IMR-90 (cell line): Measurements from ENCODE around the gene RBM10. TPM values are rescaled to one million over a fixed set of nuclear protein-coding genes. Genes with fewer than 3 reads are reported as not detected.

Experiments used
- ATAC-seq: fragments of 200-7000 bp; cut with Tn5 transposase; 2 replicates; pipeline ENCODE4 v1.9.1; 2020; ENCODE audit warnings: low read depth, mild to moderate bottlenecking, moderate library complexity
- BruUV-seq: library from RNA; stranded (reverse); fragments of 400-500 nt; replicated peaks from 2 replicates; lab custom pipeline; 2021; lab: Mats Ljungman, UMichigan
- CTCF ChIA-PET: fragments of 300-600 bp; formaldehyde crosslinking; extraction: SDS; loops from one replicate; lab custom pipeline; 2021; ENCODE audit warnings: antibody characterized with exemption; lab: Yijun Ruan, JAX
- POLR2A ChIA-PET: fragments of 300-600 bp; sonication (Branson Sonifier 250); formaldehyde crosslinking; loops from one replicate; lab custom pipeline; 2022; ENCODE audit warnings: antibody characterized with exemption; ENCODE audit not compliant: unreplicated experiment; lab: Charles Lee
- DNase-seq: peaks from one replicate; pipeline ENCODE4 v3.0.0; 2013
- H2AFZ ChIP-seq: replicated peaks from 2 replicates; pipeline ENCODE3; 2013; ENCODE audit warnings: low read length, mild to moderate bottlenecking; ENCODE audit not compliant: poor library complexity
- H2AK5ac ChIP-seq: 2 replicates; pipeline ENCODE4 v1.6.1; 2013; ENCODE audit warnings: low read depth, low read length, inconsistent platforms
- H2AK9ac ChIP-seq: replicated peaks from 2 replicates; pipeline ENCODE3; 2013; ENCODE audit warnings: mild to moderate bottlenecking, low read depth, low read length, moderate library complexity; ENCODE audit not compliant: poor library complexity
- H2BK120ac ChIP-seq: 2 replicates; pipeline ENCODE4 v1.6.1; 2013; ENCODE audit warnings: low read depth, low read length, inconsistent platforms
- H2BK15ac ChIP-seq: 3 replicates; pipeline ENCODE4 v1.6.1; 2013; ENCODE audit warnings: low read depth, low read length, inconsistent platforms
- H2BK20ac ChIP-seq: 2 replicates; pipeline ENCODE4 v1.6.1; 2013; ENCODE audit warnings: low read depth, mild to moderate bottlenecking, inconsistent platforms, low read length, moderate library complexity
- H2BK5ac ChIP-seq: 2 replicates; pipeline ENCODE4 v1.6.1; 2013; ENCODE audit warnings: mild to moderate bottlenecking, low read depth, low read length, inconsistent platforms; ENCODE audit not compliant: poor library complexity, severe bottlenecking
- H3K14ac ChIP-seq: replicated peaks from 2 replicates; pipeline ENCODE4 v1.6.1; 2013; ENCODE audit warnings: low read depth, low read length, inconsistent platforms
- H3K18ac ChIP-seq: 2 replicates; pipeline ENCODE4 v1.6.1; 2013; ENCODE audit warnings: low read depth, low read length, control low read depth
- H3K23ac ChIP-seq: 2 replicates; pipeline ENCODE4 v1.6.1; 2013; ENCODE audit warnings: low read depth, low read length, inconsistent platforms
- H3K27ac ChIP-seq: 2 replicates; pipeline ENCODE4 v1.5.1; 2013; ENCODE audit warnings: mild to moderate bottlenecking, control low read depth, low read length; ENCODE audit not compliant: insufficient read depth
- H3K27me3 ChIP-seq: 2 replicates; pipeline ENCODE4 v1.6.1; 2013; ENCODE audit warnings: low read length; ENCODE audit not compliant: control insufficient read depth, insufficient read depth
- H3K36me3 ChIP-seq: 2 replicates; pipeline ENCODE4 v1.6.1; 2013; ENCODE audit warnings: low read length, mixed read lengths; ENCODE audit not compliant: control insufficient read depth, insufficient read depth
- H3K4ac ChIP-seq: 2 replicates; pipeline ENCODE4 v1.6.1; 2013; ENCODE audit warnings: low read depth, low read length, inconsistent platforms
- H3K4me1 ChIP-seq: 2 replicates; pipeline ENCODE4 v1.6.1; 2013; ENCODE audit warnings: low read length, mixed read lengths; ENCODE audit not compliant: control insufficient read depth, insufficient read depth
- H3K4me2 ChIP-seq: 2 replicates; pipeline ENCODE4 v1.6.1; 2013; ENCODE audit warnings: low read depth, mild to moderate bottlenecking, control low read depth, low read length, moderate library complexity
- H3K4me3 ChIP-seq: 2 replicates; pipeline ENCODE4 v1.5.1; 2013; ENCODE audit warnings: low read depth, mild to moderate bottlenecking, control low read depth, low read length, moderate library complexity; ENCODE audit not compliant: insufficient read depth
- H3K56ac ChIP-seq: 2 replicates; pipeline ENCODE4 v1.6.1; 2013; ENCODE audit warnings: low read length, inconsistent platforms; ENCODE audit not compliant: insufficient read depth; ENCODE audit errors: extremely low read depth
- H3K79me1 ChIP-seq, 2 experiments: 2 replicates each; pipeline ENCODE4 v1.6.1; 2013; ENCODE audit warnings: low read length in 2 of 2, inconsistent platforms in 1 of 2, low read depth in 1 of 2
- H3K9ac ChIP-seq: 2 replicates; pipeline ENCODE4 v1.6.1; 2013; ENCODE audit warnings: low read depth, low read length, control low read depth
- H3K9me1 ChIP-seq: 2 replicates; pipeline ENCODE4 v1.6.1; 2013; ENCODE audit warnings: low read length, inconsistent platforms; ENCODE audit not compliant: insufficient read depth
- H3K9me3 ChIP-seq: 2 replicates; pipeline ENCODE4 v1.6.1; 2013; ENCODE audit warnings: low read length; ENCODE audit not compliant: control insufficient read depth, insufficient read depth
- H4K20me1 ChIP-seq: 2 replicates; pipeline ENCODE4 v1.6.1; 2013; ENCODE audit warnings: low read length, inconsistent platforms; ENCODE audit not compliant: insufficient read depth
- H4K5ac ChIP-seq: 2 replicates; pipeline ENCODE4 v1.6.1; 2013; ENCODE audit warnings: mild to moderate bottlenecking, low read depth, low read length, control low read depth
- H4K8ac ChIP-seq, 2 experiments: 2 replicates each; pipeline ENCODE4 v1.6.1; 2013; ENCODE audit warnings: low read depth in 2 of 2, low read length in 2 of 2, control low read depth in 1 of 2, inconsistent platforms in 1 of 2
- H4K91ac ChIP-seq: 2 replicates; pipeline ENCODE4 v1.6.1; 2013; ENCODE audit warnings: low read depth, low read length, inconsistent platforms; ENCODE audit not compliant: insufficient read depth
- CTCF ChIP-seq: conservative IDR thresholded peaks from 2 replicates; pipeline ENCODE4 v1.5.1; 2012; ENCODE audit warnings: mild to moderate bottlenecking, low read depth, low read length, improper control_type of control experiment
- MAFK ChIP-seq: IDR thresholded peaks from 2 replicates; pipeline ENCODE4 v1.6.1; 2012; ENCODE audit warnings: low read depth, low read length, improper control_type of control experiment
- MXI1 ChIP-seq: IDR thresholded peaks from 2 replicates; pipeline ENCODE4 v1.6.1; 2012; ENCODE audit warnings: low read depth, mild to moderate bottlenecking, low read length, moderate library complexity, borderline replicate concordance
- NFE2L2 ChIP-seq: fragments of 150-350 bp; IDR thresholded peaks from 2 replicates; pipeline ENCODE4 v1.6.1; 2016; ENCODE audit warnings: low read depth, mild to moderate bottlenecking, low read length
- POLR2A ChIP-seq: IDR thresholded peaks from 2 replicates; pipeline ENCODE4 v1.6.1; 2012; ENCODE audit warnings: mild to moderate bottlenecking, low read depth, low read length
- SMC3 ChIP-seq: fragments of 150-350 bp; IDR thresholded peaks from 2 replicates; pipeline ENCODE4 v1.6.1; 2016; ENCODE audit warnings: low read depth, mild to moderate bottlenecking, antibody characterized with exemption, low read length, moderate library complexity
- WGBS, 2 experiments: methylation state at CpG; one replicate each; pipeline versions ENCODE4 v1.1.5 to v1.1.7; 2013; ENCODE audit warnings: missing lambda C conversion rate in 2 of 2; ENCODE audit not compliant: insufficient read length in 1 of 2; ENCODE audit errors: extremely low coverage in 2 of 2; 5-methylcytosine and 5-hydroxymethylcytosine counted together
- dilution Hi-C: fragments of 300-500 bp; cut with HindIII; formaldehyde crosslinking; loops from one replicate; pipeline ENCODE4 v1.14.3; 2018; ENCODE audit warnings: low sequenced_read_pairs; ENCODE audit not compliant: unreplicated experiment
- in situ Hi-C: fragments of 300-500 bp; cut with MboI; formaldehyde crosslinking; loops from 3 replicates; pipeline ENCODE4 v1.14.3; 2019; ENCODE audit warnings: low sequenced_read_pairs, inconsistent platforms, mixed read lengths
- intact Hi-C: fragments of 100-400 bp; cut with micrococcal nuclease; formaldehyde crosslinking; loops from 2 replicates; pipeline ENCODE4 v1.10.0; 2022
- polyA plus RNA-seq, 3 experiments: library from polyadenylated mRNA; depleted of rRNA; stranded (reverse); fragments of >200 nt; gene quantifications; 2 replicates each; pipeline ENCODE4 v1.2.3, GENCODE V29; 2012; ENCODE audit warnings: low replicate concordance in 1 of 3
- total RNA-seq: library from RNA; depleted of rRNA; stranded (reverse); fragments of >200 nt; gene quantifications from 2 replicates; pipeline ENCODE4 v1.2.3, GENCODE V29; 2012

RBM10 gene
- total and polyA plus RNA-seq, 2 of the 4 experiments (the other 2 are of a cell fraction), result 33.4 to 36.0 TPM

GRCh38 chrX:47171996-47172395, 27.0 kb downstream of the RBM10 start:
- H3K56ac ChIP-seq, result no peak overlapping the region
- peaks cover 0 to 7% of the 10 kb centered on the region in 2 experiments; a peak in 1 of 4 replicates for H3K79me1 ChIP-seq
- H3K27ac ChIP-seq, result no peak overlapping the region
- H2BK5ac ChIP-seq, result no peak overlapping the region
- no peak overlapping the region for H2AK5ac ChIP-seq
- no peak overlapping the region for H2BK120ac ChIP-seq
- no TSS peak for BruUV-seq
- peaks cover 17% of the 10 kb centered on the region; the same call in 1 of the 2 replicates for H3K27me3 ChIP-seq
- no peak overlapping the region for H2AK9ac ChIP-seq
- CTCF ChIA-PET, result no interaction called here
- no peak overlapping the region for H4K91ac ChIP-seq
- POLR2A ChIA-PET, result no interaction called here
- TF ChIP-seq NFE2L2 (no peak), CTCF (no peak), MAFK (no peak), MXI1 (no peak), SMC3 (no peak), POLR2A (no peak)
- no peak overlapping the region for H3K18ac ChIP-seq
- peaks cover 41% of the 10 kb centered on the region for H3K36me3 ChIP-seq
- ATAC-seq (no peak), DNase-seq (no peak)
- no peak overlapping the region for H3K4ac ChIP-seq
- WGBS, 2 experiments, result no CpG with 5 or more reads among the region's 2 CpGs
- no peak overlapping the region for H3K4me2 ChIP-seq
- H3K23ac ChIP-seq, result no peak overlapping the region
- dilution Hi-C loops, result no loop called here
- no peak overlapping the region for H3K9ac ChIP-seq
- no peak overlapping the region for H2BK20ac ChIP-seq
- H2AFZ ChIP-seq, result no peak overlapping the region
- 0 out of 2 replicates have a peak, but pooled peaks cover 4% of the 10 kb centered on the region for H3K9me1 ChIP-seq
- H3K14ac ChIP-seq, result no peak overlapping the region
- H3K4me3 ChIP-seq, result no peak overlapping the region
- no peaks in the 10 kb centered on the region for H3K4me1 ChIP-seq
- no peak overlapping the region for H4K8ac ChIP-seq
- no peak overlapping the region for H4K5ac ChIP-seq
- in situ Hi-C loops, result no loop called here
- intact Hi-C loops, result no loop called here
- no peak overlapping the region for H2BK15ac ChIP-seq
- H3K9me3 ChIP-seq, result no peaks in the 10 kb centered on the region
- peaks cover 22% of the 10 kb centered on the region; the same call in 1 of the 2 replicates for H4K20me1 ChIP-seq
